ENCODE measurements around the gene RIMBP2.

Gene RIMBP2

GRCh38 chr12:130369816-130370215 lies 346.3 kb downstream of the RIMBP2 start:
- DNase-seq (ENCODE audit: low read depth) = no peak
- TF ChIP-seq, protein P1, sequence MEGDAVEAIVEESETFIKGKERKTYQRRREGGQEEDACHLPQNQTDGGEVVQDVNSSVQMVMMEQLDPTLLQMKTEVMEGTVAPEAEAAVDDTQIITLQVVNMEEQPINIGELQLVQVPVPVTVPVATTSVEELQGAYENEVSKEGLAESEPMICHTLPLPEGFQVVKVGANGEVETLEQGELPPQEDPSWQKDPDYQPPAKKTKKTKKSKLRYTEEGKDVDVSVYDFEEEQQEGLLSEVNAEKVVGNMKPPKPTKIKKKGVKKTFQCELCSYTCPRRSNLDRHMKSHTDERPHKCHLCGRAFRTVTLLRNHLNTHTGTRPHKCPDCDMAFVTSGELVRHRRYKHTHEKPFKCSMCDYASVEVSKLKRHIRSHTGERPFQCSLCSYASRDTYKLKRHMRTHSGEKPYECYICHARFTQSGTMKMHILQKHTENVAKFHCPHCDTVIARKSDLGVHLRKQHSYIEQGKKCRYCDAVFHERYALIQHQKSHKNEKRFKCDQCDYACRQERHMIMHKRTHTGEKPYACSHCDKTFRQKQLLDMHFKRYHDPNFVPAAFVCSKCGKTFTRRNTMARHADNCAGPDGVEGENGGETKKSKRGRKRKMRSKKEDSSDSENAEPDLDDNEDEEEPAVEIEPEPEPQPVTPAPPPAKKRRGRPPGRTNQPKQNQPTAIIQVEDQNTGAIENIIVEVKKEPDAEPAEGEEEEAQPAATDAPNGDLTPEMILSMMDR (IDR thresholded peaks at IDR 0.05; ENCODE audit: insufficient read depth, low read depth, low read length, missing control alignments) = no peak
- H3K4me3 ChIP-seq (ENCODE audit: low read depth, low read length) = no peak overlapping the region

DNA sequence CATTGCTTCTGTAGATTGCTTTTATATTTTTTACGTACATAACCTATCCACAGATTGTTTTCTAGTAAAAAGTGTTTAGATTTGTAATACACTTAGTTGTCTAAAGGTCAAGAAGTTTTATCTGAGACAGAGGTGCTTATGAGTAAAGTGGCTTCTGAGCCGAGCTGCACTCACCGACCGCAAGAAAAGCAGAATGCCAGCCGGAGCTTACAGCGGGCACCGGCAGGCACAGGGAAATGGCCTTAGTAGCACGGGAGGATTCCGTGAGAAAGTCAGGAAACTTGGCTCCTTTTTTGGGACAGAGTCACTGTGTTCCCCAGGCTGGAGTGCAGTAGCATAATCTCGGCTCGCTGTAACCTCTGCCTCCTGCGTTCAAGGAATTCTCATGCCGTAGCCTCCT lies 348.6 kb downstream of the RIMBP2 start:
- TF ChIP-seq, protein P1 (IDR thresholded peaks at IDR 0.05; ENCODE audit: insufficient read depth, low read depth, low read length, missing control alignments) = no peak
- no peak for DNase-seq (ENCODE audit: low read depth)

GRCh38 chr12:130367003-130367402 lies 349.1 kb downstream of the RIMBP2 start:
- H3K4me3 ChIP-seq (ENCODE audit: low read depth, low read length) = no peak overlapping the region
- TF ChIP-seq, protein P1 (IDR thresholded peaks at IDR 0.05; ENCODE audit: insufficient read depth, low read depth, low read length, missing control alignments) = no peak
- no peak for DNase-seq (ENCODE audit: low read depth)

More for the DNA sequence above, 348.6 kb downstream of the RIMBP2 start:
- H3K4me3 ChIP-seq (ENCODE audit: low read depth, low read length) = no peak overlapping the region

GRCh38 chr12:130366159-130366558 lies 349.9 kb downstream of the RIMBP2 start:
- TF ChIP-seq, protein P1 (IDR thresholded peaks at IDR 0.05; ENCODE audit: insufficient read depth, low read depth, low read length, missing control alignments) = no peak
- no peak overlapping the region for H3K4me3 ChIP-seq (ENCODE audit: low read depth, low read length)
- no peak for DNase-seq (ENCODE audit: low read depth)

- TF ChIP-seq, protein P1 (IDR thresholded peaks at IDR 0.05; ENCODE audit: insufficient read depth, low read depth, low read length, missing control alignments) = no peak
- H3K4me3 ChIP-seq (ENCODE audit: low read depth, low read length) = no peak overlapping the region
- no peak for DNase-seq (ENCODE audit: low read depth)
Observed at GRCh38 chr12:130364578-130364977, 351.5 kb downstream of the RIMBP2 start.

DNA sequence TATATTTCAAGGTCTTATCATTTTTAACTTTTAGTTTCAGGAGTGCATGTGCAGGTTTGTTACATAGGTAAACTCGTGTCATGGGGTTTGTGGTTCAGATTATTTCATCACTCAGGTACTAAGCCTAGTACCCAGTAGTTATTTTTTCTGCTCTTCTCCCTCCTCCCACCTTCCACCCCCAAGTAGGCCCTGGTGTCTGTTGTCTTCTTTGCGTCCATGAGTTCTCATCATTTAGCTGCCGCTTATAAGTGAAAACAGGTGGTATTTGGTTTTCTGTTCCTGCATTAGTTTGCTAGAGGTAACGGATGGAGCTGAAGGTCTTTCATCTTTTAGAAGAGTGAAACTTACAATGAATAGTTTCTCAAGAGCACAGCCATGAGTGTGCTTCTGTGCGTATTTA lies 354.0 kb downstream of the RIMBP2 start:
- no peak overlapping the region for H3K4me3 ChIP-seq (ENCODE audit: low read depth, low read length)
- TF ChIP-seq, protein P1 (IDR thresholded peaks at IDR 0.05; ENCODE audit: insufficient read depth, low read depth, low read length, missing control alignments) = no peak
- no peak for DNase-seq (ENCODE audit: low read depth)

DNA sequence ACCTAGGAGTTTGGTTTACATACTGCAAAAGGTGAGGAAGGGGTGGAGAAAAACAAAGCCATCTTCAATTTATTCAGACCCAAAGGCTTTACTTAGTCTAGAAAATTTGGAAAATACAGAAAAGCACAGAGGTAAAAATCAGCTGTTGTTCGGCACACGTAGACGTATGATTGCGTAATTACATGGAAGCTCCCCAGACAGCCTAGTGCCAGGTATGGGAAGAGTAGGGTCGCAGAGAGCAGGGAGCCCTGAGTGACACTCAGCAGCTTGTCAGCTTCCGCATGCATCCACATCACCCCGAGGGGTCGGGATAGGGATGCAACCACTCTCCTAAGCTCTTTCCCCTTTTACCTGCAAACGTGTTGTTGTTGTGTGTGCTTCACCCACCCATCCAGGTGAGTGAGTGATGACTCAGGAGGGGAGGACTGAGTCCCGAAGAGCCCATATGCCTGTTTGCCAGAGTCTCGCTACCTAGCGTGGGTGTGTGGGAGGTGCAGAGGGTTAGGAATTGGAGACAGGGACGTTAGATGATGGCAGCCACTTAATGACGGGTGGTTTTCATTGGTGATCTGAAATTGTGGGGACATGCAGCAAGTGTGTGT lies 358.3 kb downstream of the RIMBP2 start:
- H3K4me3 ChIP-seq (ENCODE audit: low read depth, low read length) = no peak overlapping the region
- no peak for DNase-seq (ENCODE audit: low read depth)
- TF ChIP-seq, protein P1 (IDR thresholded peaks at IDR 0.05; ENCODE audit: insufficient read depth, low read depth, low read length, missing control alignments) = no peak

All from GM12865 (cell line).